ENCODE results near the gene RALGPS1.

The RALGPS1 gene

GRCh38 chr9:127136081-127136879, 221.7 kb downstream of the RALGPS1 start:
- ChIA-PET POLR2A (no interaction called here), CTCF (no interaction called here)
- TF ChIP-seq SUZ12 (IDR thresholded peaks at IDR 0.05) (no peak), ELF4 (IDR thresholded peaks at IDR 0.05) (no peak), TARDBP (IDR thresholded peaks at IDR 0.05) (no peak), ZNF384 (IDR thresholded peaks at IDR 0.05) (no peak), PKNOX1 (IDR thresholded peaks at IDR 0.05) (no peak), FOXA1 (IDR thresholded peaks at IDR 0.05) (no peak)
- no peak for DNase-seq (ENCODE audit: extremely low spot score)

- ChIA-PET POLR2A (no interaction called here), CTCF (no interaction called here)
- TF ChIP-seq SUZ12 (IDR thresholded peaks at IDR 0.05) (no peak), FOXA1 (IDR thresholded peaks at IDR 0.05) (no peak), HDGF (IDR thresholded peaks at IDR 0.05; ENCODE audit: borderline replicate concordance) (no peak), SP1 (IDR thresholded peaks at IDR 0.05) (no peak), L3MBTL2 (conservative IDR thresholded peaks at IDR 0.05) (no peak), NFRKB (IDR thresholded peaks at IDR 0.05) (no peak), CTBP1 (IDR thresholded peaks at IDR 0.05; ENCODE audit: borderline replicate concordance) (no peak), ZNF384 (IDR thresholded peaks at IDR 0.05) (no peak), PKNOX1 (IDR thresholded peaks at IDR 0.05) (no peak), FOXK2 (IDR thresholded peaks at IDR 0.05) (no peak), LEF1 (IDR thresholded peaks at IDR 0.05; ENCODE audit: borderline replicate concordance) (no peak), BHLHE40 (IDR thresholded peaks at IDR 0.05; ENCODE audit: borderline replicate concordance) (no peak), FOXM1 (IDR thresholded peaks at IDR 0.05; ENCODE audit: borderline replicate concordance) (no peak), ELF4 (IDR thresholded peaks at IDR 0.05) (no peak), TARDBP (IDR thresholded peaks at IDR 0.05) (no peak), ARNT (IDR thresholded peaks at IDR 0.05) (no peak)
- DNase-seq (ENCODE audit: extremely low spot score): no peak
These were observed 222.5 kb downstream of the RALGPS1 start for GRCh38 chr9:127136880-127137639.

GRCh38 chr9:127137640-127138360, 223.2 kb downstream of the RALGPS1 start:
- ChIA-PET POLR2A (no interaction called here), CTCF (no interaction called here)
- TF ChIP-seq FOXK2 (IDR thresholded peaks at IDR 0.05): no peak
- no peak for TF ChIP-seq SUZ12 (IDR thresholded peaks at IDR 0.05)
- no peak for TF ChIP-seq ZNF384 (IDR thresholded peaks at IDR 0.05)
- TF ChIP-seq PKNOX1 (IDR thresholded peaks at IDR 0.05): no peak
- no peak for TF ChIP-seq HDGF (IDR thresholded peaks at IDR 0.05; ENCODE audit: borderline replicate concordance)
- TF ChIP-seq FOXA1 (IDR thresholded peaks at IDR 0.05): no peak
- TF ChIP-seq ARNT (IDR thresholded peaks at IDR 0.05): no peak
- TF ChIP-seq FOXM1 (IDR thresholded peaks at IDR 0.05; ENCODE audit: borderline replicate concordance): no peak
- DNase-seq (ENCODE audit: extremely low spot score): no peak

- CTCF ChIA-PET: no interaction called here
- DNase-seq (ENCODE audit: extremely low spot score): no peak
- POLR2A ChIA-PET: no interaction called here
- TF ChIP-seq FOXK2 (IDR thresholded peaks at IDR 0.05): no peak
- TF ChIP-seq SUZ12 (IDR thresholded peaks at IDR 0.05): no peak
- no peak for TF ChIP-seq SP1 (IDR thresholded peaks at IDR 0.05)
- TF ChIP-seq L3MBTL2 (conservative IDR thresholded peaks at IDR 0.05): no peak
- TF ChIP-seq LEF1 (IDR thresholded peaks at IDR 0.05; ENCODE audit: borderline replicate concordance): no peak
- TF ChIP-seq CTBP1 (IDR thresholded peaks at IDR 0.05; ENCODE audit: borderline replicate concordance): no peak
- TF ChIP-seq PKNOX1 (IDR thresholded peaks at IDR 0.05): no peak
- TF ChIP-seq ZNF384 (IDR thresholded peaks at IDR 0.05): no peak
- TF ChIP-seq ELF4 (IDR thresholded peaks at IDR 0.05): no peak
- TF ChIP-seq BHLHE40 (IDR thresholded peaks at IDR 0.05; ENCODE audit: borderline replicate concordance): no peak
- no peak for TF ChIP-seq NFRKB (IDR thresholded peaks at IDR 0.05)
- TF ChIP-seq ARNT (IDR thresholded peaks at IDR 0.05): no peak
- TF ChIP-seq FOXA1 (IDR thresholded peaks at IDR 0.05): no peak
- TF ChIP-seq TARDBP (IDR thresholded peaks at IDR 0.05): no peak
- no peak for TF ChIP-seq HDGF (IDR thresholded peaks at IDR 0.05; ENCODE audit: borderline replicate concordance)
- no peak for TF ChIP-seq FOXM1 (IDR thresholded peaks at IDR 0.05; ENCODE audit: borderline replicate concordance)
These were observed 223.9 kb downstream of the RALGPS1 start for GRCh38 chr9:127138444-127138843.

- DNase-seq (ENCODE audit: extremely low spot score): no peak
- TF ChIP-seq ZNF384 (IDR thresholded peaks at IDR 0.05) (no peak), SP1 (IDR thresholded peaks at IDR 0.05) (no peak), SUZ12 (IDR thresholded peaks at IDR 0.05) (no peak), TARDBP (IDR thresholded peaks at IDR 0.05) (no peak), HDGF (IDR thresholded peaks at IDR 0.05; ENCODE audit: borderline replicate concordance) (no peak), PKNOX1 (IDR thresholded peaks at IDR 0.05) (no peak), ELF4 (IDR thresholded peaks at IDR 0.05) (no peak), L3MBTL2 (conservative IDR thresholded peaks at IDR 0.05) (no peak), FOXK2 (IDR thresholded peaks at IDR 0.05) (no peak), NFRKB (IDR thresholded peaks at IDR 0.05) (no peak), FOXA1 (IDR thresholded peaks at IDR 0.05) (no peak)
- CTCF ChIA-PET: no interaction called here
- POLR2A ChIA-PET: no interaction called here
These were observed 224.6 kb downstream of the RALGPS1 start for GRCh38 chr9:127139071-127139731.

All from HEK293T (cell line).